HepG2 (cell line): ENCODE data around the gene LEP. TPM values are rescaled to one million over a fixed set of nuclear protein-coding genes. Genes with fewer than 3 reads are reported as not detected.

Source experiments
- BHLHE40 ChIP-seq: IDR thresholded peaks from 2 replicates; pipeline ENCODE4 v1.6.1; 2011; ENCODE audit warnings: low read length, improper control_type of control experiment
- GMEB2 ChIP-seq: IDR thresholded peaks from 2 replicates; pipeline ENCODE4 v1.6.1; 2016; ENCODE audit warnings: missing biosample characterization, missing genetic modification reagents, low read depth
- HNRNPK ChIP-seq: fragments of 200-400 bp; formaldehyde crosslinking; IDR thresholded peaks from 2 replicates; pipeline ENCODE4 v1.6.1; 2018; ENCODE audit warnings: low read length, low read depth, moderate library complexity, mild to moderate bottlenecking; ENCODE audit not compliant: poor library complexity, severe bottlenecking
- JDP2 ChIP-seq: sonication (generic); formaldehyde crosslinking; IDR thresholded peaks from 2 replicates; pipeline ENCODE4 v1.8.1; 2022; ENCODE audit warnings: missing genetic modification reagents, borderline replicate concordance
- ZBTB42 ChIP-seq: sonication (generic); formaldehyde crosslinking; IDR thresholded peaks from 2 replicates; pipeline ENCODE4 v1.5.0; 2020; ENCODE audit warnings: mild to moderate bottlenecking, missing genetic modification reagents
- ZFP1 ChIP-seq: IDR thresholded peaks from 2 replicates; pipeline ENCODE4 v1.6.1; 2016
- ZNF557 ChIP-seq: sonication (generic); formaldehyde crosslinking; IDR thresholded peaks from 2 replicates; pipeline ENCODE4 v1.4.0; 2020; ENCODE audit warnings: missing genetic modification reagents
- ZNF687 ChIP-seq: sonication (generic); formaldehyde crosslinking; IDR thresholded peaks from 2 replicates; pipeline ENCODE4 v1.5.1; 2020; ENCODE audit warnings: mild to moderate bottlenecking, missing genetic modification reagents, moderate library complexity
- polyA plus RNA-seq, 8 experiments: library from polyadenylated mRNA; depleted of rRNA in 3 of 8; stranded (reverse) in 7 of 8; unstranded in 1 of 8; fragments of >200 nt; fragmentation: Illumina TruSeq in 4 of 8; extraction: Trizol in 4 of 8; gene quantifications; 2 replicates each; pipeline versions ENCODE4 v1.2.1 to v1.2.3, GENCODE V29; 2011 to 2016; ENCODE audit warnings: low read depth in 4 of 8, missing spikeins in 1 of 8, mixed read lengths in 1 of 8; ENCODE audit not compliant: insufficient read depth in 1 of 8
- total RNA-seq, 5 experiments: library from RNA; depleted of rRNA; stranded (reverse); fragments of >200 nt; fragmentation: Illumina TruSeq; extraction: Trizol; gene quantifications; 2 replicates each; pipeline ENCODE4 v1.2.3, GENCODE V29; 2016; ENCODE audit warnings: low read depth in 1 of 5

LEP gene
- total and polyA plus RNA-seq, 2 of the 13 experiments (the other 11 are each of a cell fraction or from before 2014, with no cell fraction given): 0.05 TPM; not detected in 1

- TF ChIP-seq ZNF557 (CRISPR knock-in tag): no peak
- TF ChIP-seq JDP2: no peak
- TF ChIP-seq HNRNPK: no peak
- no peak for TF ChIP-seq ZBTB42 (CRISPR knock-in tag)
- TF ChIP-seq ZNF687 (CRISPR knock-in tag): peak; percentile 28; the same call in 1 of the 2 replicates
- no peak for TF ChIP-seq GMEB2 (CRISPR knock-in tag)
- no peak for TF ChIP-seq ZFP1 (CRISPR knock-in tag)
- no peak for TF ChIP-seq BHLHE40
These were observed at the start of gene LEP (continued) for GRCh38 chr7:128240696-128241386.
